ENCODE measurements around the gene DHH.

GRCh38 chr12:49055978-49056754 lies 38.4 kb downstream of the DHH start:
- TF ChIP-seq POLR2A (IDR thresholded peaks at IDR 0.05; ENCODE audit: low read depth, low read length) (no peak), SPI1 (IDR thresholded peaks at IDR 0.05; ENCODE audit: low read depth, low read length) (no peak), POLR2AphosphoS5 (IDR thresholded peaks at IDR 0.05; ENCODE audit: low read depth, low read length) (no peak), TAF1 (IDR thresholded peaks at IDR 0.05; ENCODE audit: low read depth, low read length) (0 out of 2 replicates have a peak, but pooled peaks have one; percentile 12)
